DND-41 (cell line): ENCODE results near the gene WFDC5.

Experiments used
- ATAC-seq: fragments of 200-7000 bp; cut with Tn5 transposase; 3 replicates; pipeline ENCODE4 v1.9.1; 2021; ENCODE audit warnings: low read depth; ENCODE audit not compliant: insufficient read depth
- DNase-seq: peaks from one replicate; pipeline ENCODE4 v3.0.0-alpha.2; 2020
- H2AFZ ChIP-seq: 2 replicates; pipeline ENCODE4 v1.6.0; 2012; ENCODE audit warnings: low read depth, low read length
- H3K27ac ChIP-seq: 2 replicates; pipeline ENCODE4 v1.5.1; 2012; ENCODE audit warnings: low read length, inconsistent platforms
- H3K27me3 ChIP-seq: fragments of 200-600 bp; sonication (generic); 2 replicates; pipeline ENCODE4 v1.6.0; 2012; ENCODE audit warnings: low read length, mild to moderate bottlenecking, inconsistent platforms; ENCODE audit not compliant: insufficient read depth, poor library complexity
- H3K36me3 ChIP-seq: 2 replicates; pipeline ENCODE4 v1.5.1; 2012; ENCODE audit warnings: low read length, inconsistent platforms; ENCODE audit not compliant: insufficient read depth
- H3K4me1 ChIP-seq: 2 replicates; pipeline ENCODE4 v1.5.1; 2012; ENCODE audit warnings: mild to moderate bottlenecking, low read length; ENCODE audit not compliant: insufficient read depth
- H3K4me2 ChIP-seq: 2 replicates; pipeline ENCODE4 v1.6.0; 2012; ENCODE audit warnings: mild to moderate bottlenecking, moderate library complexity, low read length, inconsistent platforms; ENCODE audit not compliant: insufficient read depth
- H3K4me3 ChIP-seq, 2 experiments: fragments of 200-600 bp in 1 of 2; shearing (Covaris generic) in 1 of 2; 2 replicates each; pipeline ENCODE4 v1.5.1; 2012 to 2016; ENCODE audit warnings: inconsistent platforms in 2 of 2, low read length in 2 of 2, mild to moderate bottlenecking in 2 of 2, low read depth in 1 of 2, moderate library complexity in 1 of 2
- H3K79me2 ChIP-seq: 2 replicates; pipeline ENCODE4 v1.6.0; 2012; ENCODE audit warnings: low read length, inconsistent platforms; ENCODE audit not compliant: insufficient read depth
- H3K9ac ChIP-seq: 2 replicates; pipeline ENCODE4 v1.6.0; 2012; ENCODE audit warnings: low read depth, mild to moderate bottlenecking, inconsistent platforms, low read length, moderate library complexity
- H3K9me3 ChIP-seq: 2 replicates; pipeline ENCODE4 v1.5.1; 2012; ENCODE audit warnings: low read length, moderate library complexity, mild to moderate bottlenecking, inconsistent platforms; ENCODE audit not compliant: insufficient read depth, severe bottlenecking
- H4K20me1 ChIP-seq: 2 replicates; pipeline ENCODE4 v1.6.0; 2012; ENCODE audit warnings: low read length; ENCODE audit not compliant: insufficient read depth
- CTCF ChIP-seq: IDR thresholded peaks from 2 replicates; pipeline ENCODE4 v1.5.1; 2012; ENCODE audit warnings: borderline replicate concordance, low read length, moderate library complexity, mild to moderate bottlenecking; ENCODE audit not compliant: poor library complexity, severe bottlenecking; ENCODE audit errors: extremely low read depth
- EZH2 ChIP-seq: IDR thresholded peaks from 3 replicates; pipeline ENCODE4 v1.6.1; 2012; ENCODE audit warnings: borderline replicate concordance, low read depth, mild to moderate bottlenecking, moderate library complexity, low read length, inconsistent platforms; ENCODE audit not compliant: severe bottlenecking

The WFDC5 gene

GRCh38 chr20:45112754-45113153, 2.2 kb downstream of the WFDC5 start:
- no peak for ATAC-seq
- Histone ChIP-seq H3K4me3 (no peak overlapping the region), H3K9me3 (no peaks in the 10 kb centered on the region), H3K27me3 (peaks cover 6% of the 10 kb centered on the region), H3K4me1 (no peaks in the 10 kb centered on the region), H3K27ac (no peak overlapping the region), H3K79me2 (no peaks in the 10 kb centered on the region), H3K36me3 (no peaks in the 10 kb centered on the region), H3K9ac (no peak overlapping the region), H3K4me2 (no peak overlapping the region), H2AFZ (no peak overlapping the region), H4K20me1 (no peaks in the 10 kb centered on the region)
- DNase-seq = no peak
- TF ChIP-seq CTCF (no peak), EZH2 (no peak)

- Histone ChIP-seq H3K79me2 (no peaks in the 10 kb centered on the region), H2AFZ (no peak overlapping the region), H3K9ac (no peak overlapping the region), H3K27ac (no peak overlapping the region), H3K27me3 (peaks cover 4% of the 10 kb centered on the region), H3K4me1 (no peaks in the 10 kb centered on the region), H3K9me3 (no peaks in the 10 kb centered on the region), H4K20me1 (no peaks in the 10 kb centered on the region), H3K36me3 (no peaks in the 10 kb centered on the region), H3K4me3 (no peak overlapping the region), H3K4me2 (no peak overlapping the region)
- no peak for TF ChIP-seq EZH2
- TF ChIP-seq CTCF = peak; percentile 67
- ATAC-seq = peak; percentile 48; the same call in 2 of the 3 replicates
- DNase-seq = peak; percentile 31
Observed at GRCh38 chr20:45111799-45112471, 3.0 kb downstream of the WFDC5 start.

GRCh38 chr20:45111285-45111684, 3.7 kb downstream of the WFDC5 start:
- no peak for ATAC-seq
- no peak overlapping the region for H3K27ac ChIP-seq

More at GRCh38 chr20:45111285-45111684, 3.7 kb downstream of the WFDC5 start:
- Histone ChIP-seq H3K27me3 (peaks cover 4% of the 10 kb centered on the region), H3K9ac (no peak overlapping the region), H3K79me2 (no peaks in the 10 kb centered on the region), H4K20me1 (no peaks in the 10 kb centered on the region), H2AFZ (no peak overlapping the region), H3K36me3 (no peaks in the 10 kb centered on the region), H3K9me3 (no peaks in the 10 kb centered on the region), H3K4me1 (no peaks in the 10 kb centered on the region), H3K4me3 (no peak overlapping the region), H3K4me2 (no peak overlapping the region)
- DNase-seq = no peak
- TF ChIP-seq EZH2 (no peak), CTCF (no peak)
